Stimulated activated CD8-positive, alpha-beta memory T cell treated with anti-CD3 and anti-CD28 coated beads, Interleukin-7, amount 100 ng/mL, for 48 hours (primary cell): ENCODE data around the gene ING4.
A peak's percentile ranks its signal among the peaks of the same experiment; 100 is the strongest.
"Not testable (repeated sequence)": the region's sequence is repeated elsewhere in the genome, so short reads cannot be mapped to it uniquely, and the experiment has no call there.

Experiments
- DNase-seq, 2 donors: peaks; one replicate each; pipeline ENCODE4 v3.0.0-alpha.2; 2020; ENCODE audit warnings: low read depth in 1 of 2; ENCODE audit errors: extremely low read depth in 1 of 2

Gene ING4

GRCh38 chr12:6662906-6663742 is at the start of gene ING4:
TSS of gene ING4 (minus strand) at chr12:6663119. CDS start at chr12:6663101, 18 bp downstream.
- DNase-seq: peak; percentile 89 to 96

GRCh38 chr12:6708960-6709394 is 46.1 kb upstream of the ING4 start:
- no peak for DNase-seq

DNA sequence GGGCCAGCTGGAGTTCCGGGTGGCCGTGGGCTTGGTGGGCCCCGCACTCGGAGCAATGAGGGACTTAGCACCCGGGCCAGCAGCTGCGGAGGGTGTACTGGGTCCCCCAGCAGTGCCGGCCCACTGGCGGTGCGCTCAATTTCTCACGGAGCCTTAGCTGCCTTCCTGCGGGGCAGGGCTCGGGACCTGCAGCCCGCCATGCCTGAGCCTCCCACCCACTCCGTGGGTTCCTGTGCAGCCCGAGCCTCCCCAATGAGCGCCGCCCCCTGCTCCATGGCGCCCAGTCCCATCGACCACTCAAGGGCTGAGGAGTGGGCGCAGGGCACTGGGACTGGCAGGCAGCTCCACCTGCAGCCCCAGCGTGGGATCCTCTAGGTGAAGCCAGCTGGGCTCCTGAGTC is 45.4 kb upstream of the ING4 start:
- not testable (repeated sequence) for DNase-seq

- no peak for DNase-seq
Measured at GRCh38 chr12:6703631-6704030, 40.7 kb upstream of the ING4 start.

DNA sequence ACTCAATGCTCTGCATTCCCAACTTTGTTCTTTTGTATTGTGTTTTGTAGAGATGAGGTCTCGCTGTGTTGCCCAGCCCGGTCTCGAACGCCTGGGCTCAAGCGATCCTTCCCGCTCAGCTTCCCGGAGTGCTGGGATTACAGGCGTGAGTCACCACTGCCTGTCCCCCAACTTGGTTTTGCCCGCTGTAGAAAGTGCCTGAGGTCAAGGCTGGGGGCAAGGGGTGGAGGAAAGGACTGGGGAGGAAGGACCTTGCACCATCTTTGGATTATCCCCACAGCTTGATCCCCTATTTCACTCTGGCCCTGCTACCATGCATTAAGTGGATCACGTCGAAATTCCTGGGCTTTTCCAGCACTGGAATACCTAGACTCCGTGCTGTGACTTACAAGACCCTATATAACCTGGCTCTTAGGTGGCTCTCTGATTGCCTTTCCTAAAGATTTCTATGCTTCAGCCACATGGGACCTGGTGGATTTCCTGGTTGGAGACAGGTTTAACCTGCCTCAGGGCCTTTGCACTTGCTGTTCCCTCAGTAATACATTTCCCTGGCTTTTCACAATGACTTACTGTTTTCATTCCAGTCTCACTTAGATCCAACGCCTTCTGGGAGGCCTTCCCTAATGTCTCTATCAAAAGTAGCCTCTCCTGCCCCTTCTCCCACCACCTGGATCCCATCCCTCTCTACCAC is 38.3 kb upstream of the ING4 start:
- DNase-seq: no peak

DNA sequence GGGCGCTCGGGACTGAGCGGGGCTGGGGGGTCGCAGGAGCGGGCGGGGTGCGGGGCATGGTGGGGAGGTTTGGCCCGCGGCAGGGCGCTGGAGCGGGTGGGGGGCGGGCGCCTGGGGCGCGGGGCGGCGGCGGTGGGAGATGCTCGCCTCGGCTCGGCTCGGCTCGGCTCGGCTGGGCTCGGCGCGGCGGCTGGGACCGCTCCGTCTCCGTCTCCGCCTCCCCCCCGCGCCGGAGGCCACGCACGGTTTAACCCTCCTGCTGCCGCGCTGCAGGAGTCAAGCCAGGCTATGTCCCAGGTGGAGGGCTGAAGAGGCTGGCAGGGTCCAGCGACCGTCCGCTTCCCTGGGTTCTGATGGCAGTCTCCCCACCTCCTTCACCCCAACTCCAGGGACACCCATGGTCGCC is 37.7 kb upstream of the ING4 start, which contains the start of gene PIANP:
Gene PIANP, minus strand, starts transcription at position 170 of the 406 bp plus-strand sequence. CDS start 2,754 bp downstream, outside the sequence.
- no peak for DNase-seq

DNA sequence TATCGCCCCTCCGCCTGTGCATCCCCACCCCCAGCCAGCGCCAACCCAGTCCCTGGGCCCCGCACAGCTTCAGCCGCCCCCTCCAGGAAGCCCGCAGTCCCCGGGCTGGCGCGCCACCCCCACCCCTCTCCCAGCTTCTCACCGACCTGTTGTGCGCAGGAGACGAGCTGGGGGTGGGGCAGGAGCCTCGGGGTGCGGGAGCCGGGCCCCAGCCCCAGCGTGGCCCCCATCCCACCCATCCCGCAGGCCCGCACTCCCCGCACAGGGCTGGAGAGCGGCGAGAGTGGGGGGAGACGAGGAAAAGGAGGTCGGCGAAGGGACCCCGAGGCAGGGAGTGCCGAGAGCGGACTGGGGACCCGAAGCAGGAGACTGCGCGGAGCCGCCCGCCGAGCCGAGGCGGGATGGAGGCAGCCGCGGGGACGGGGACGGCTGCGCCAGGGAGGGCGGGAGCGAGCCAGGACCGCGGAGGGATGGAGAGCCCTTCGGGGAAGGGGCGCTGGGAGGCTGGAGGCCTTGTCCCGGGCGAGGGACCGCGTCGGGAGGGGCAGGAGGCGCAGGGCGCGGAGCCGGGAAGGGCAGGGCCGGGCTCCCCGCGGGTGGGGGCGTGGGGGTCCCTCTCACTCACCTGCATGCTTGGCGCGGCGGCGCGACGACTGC is 37.2 kb upstream of the ING4 start:
- DNase-seq: no peak

- no peak for DNase-seq
Measured at GRCh38 chr12:6699259-6699988, 36.5 kb upstream of the ING4 start.

DNA sequence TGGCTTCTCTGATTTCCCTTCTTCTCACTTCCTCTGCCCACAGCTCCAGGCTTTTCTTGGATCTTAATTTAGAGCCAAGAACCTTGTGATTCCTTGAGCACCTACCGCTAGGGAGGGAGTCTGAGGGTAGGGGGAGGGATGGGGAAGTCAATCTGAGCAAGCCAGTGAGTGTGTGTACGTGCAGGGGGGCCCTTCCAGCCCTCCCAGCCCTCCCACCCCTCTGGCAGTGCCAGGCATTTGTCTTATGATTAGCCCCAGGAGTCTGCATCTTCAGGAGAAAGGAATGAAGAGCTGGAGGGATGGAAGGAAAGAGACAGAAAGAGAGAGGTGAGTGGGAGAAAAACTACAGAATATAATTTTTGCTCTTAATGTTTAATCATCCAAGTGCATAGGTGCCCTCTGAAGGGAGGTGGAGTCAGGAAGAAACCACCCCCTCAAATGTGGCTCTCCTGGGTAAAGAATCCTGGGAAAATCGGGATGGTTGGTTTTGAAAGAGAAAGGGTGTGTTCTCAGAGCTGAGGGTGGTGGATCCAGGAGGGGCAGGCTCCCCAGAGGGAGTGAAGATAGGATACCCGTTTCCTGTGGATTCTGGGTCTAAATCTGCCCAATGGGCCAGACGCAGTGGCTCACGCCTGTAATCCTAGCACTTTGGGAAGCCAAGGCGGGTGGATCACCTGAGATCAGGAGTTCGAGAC is 35.6 kb upstream of the ING4 start:
- DNase-seq: no peak

DNA sequence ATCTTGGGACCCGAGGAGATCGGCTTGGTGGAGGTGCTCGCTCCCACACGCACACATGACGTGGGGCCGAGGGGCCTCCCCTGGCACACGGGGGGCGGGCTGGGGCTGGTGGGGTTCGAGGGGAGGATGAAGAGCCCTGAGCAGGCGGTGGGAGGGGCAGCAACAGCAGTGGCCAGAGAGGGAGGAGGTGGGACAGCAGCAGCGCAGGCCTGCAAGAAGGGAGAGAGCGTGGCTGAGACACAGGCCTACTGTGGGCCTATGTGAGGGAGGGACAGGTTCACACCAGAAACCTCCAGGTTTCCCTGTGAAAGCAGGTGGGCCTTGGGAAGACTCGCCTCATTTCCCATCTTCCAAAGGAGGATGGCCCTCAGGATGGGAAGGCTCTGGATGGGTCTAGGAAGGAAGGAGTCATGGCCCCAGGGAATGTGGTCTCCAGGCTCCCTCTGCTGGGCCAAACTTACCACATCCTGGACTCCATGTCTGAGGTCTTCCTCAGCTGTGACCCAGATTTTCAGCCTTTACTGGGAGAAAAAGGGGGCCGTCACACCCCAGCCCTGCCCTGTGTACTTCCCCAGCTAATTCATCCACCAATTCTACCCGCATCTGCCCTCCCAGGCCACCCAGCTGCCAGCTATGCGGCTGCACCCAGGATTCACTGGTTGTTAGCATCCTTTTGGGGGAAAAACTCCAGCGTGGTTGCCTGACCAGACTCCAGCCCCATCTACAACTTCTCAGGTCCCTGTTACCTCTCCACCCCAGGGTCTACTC is 34.8 kb upstream of the ING4 start:
- no peak for DNase-seq

DNA sequence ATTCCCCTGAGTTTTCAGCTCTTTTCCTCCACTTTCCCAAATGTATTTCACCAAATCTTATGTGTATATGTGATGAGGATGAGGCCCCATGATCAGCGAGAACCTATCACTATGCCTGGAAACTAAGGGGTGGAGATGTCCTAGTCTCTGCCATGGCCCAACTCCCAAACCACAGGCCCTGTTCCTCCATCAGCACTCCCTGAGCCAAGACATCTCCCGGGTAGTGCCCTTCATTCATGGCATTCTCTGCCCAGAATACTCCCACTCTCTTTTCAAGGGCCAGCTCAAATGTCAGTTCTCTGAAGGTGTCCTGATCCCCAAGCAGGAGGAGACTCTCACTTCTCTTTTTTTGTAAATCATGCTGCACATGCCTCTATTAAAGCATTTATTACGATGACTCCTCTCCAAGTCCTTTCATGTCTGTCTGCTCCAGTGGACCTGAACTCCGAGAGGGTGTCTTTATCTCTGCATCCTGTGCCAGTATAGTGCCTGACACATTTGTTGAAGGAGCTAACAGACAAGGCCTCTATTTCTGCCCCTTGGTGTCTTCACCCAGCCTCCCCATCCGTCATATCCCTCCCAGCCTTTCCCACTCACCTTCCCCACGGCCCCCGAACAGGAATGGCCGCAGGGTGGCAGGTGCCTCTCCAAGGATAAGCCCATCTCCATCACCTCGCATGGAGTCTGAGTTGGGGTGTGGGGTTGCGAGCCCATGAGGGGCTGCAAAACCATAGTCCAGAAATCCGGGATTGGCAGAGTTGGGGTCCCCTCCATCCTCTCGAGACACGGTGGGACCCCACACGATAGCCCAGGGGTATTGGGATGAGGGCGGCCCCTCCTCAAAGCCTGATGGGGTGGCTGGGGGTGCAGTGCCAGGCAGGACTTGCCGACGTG is 34.0 kb upstream of the ING4 start:
- DNase-seq: no peak

GRCh38 chr12:6695313-6696045 is 32.6 kb upstream of the ING4 start:
- DNase-seq: no peak

GRCh38 chr12:6694701-6695100 is 31.8 kb upstream of the ING4 start:
- no peak for DNase-seq

- no peak for DNase-seq
Measured at GRCh38 chr12:6693832-6694355, 31.0 kb upstream of the ING4 start.

DNA sequence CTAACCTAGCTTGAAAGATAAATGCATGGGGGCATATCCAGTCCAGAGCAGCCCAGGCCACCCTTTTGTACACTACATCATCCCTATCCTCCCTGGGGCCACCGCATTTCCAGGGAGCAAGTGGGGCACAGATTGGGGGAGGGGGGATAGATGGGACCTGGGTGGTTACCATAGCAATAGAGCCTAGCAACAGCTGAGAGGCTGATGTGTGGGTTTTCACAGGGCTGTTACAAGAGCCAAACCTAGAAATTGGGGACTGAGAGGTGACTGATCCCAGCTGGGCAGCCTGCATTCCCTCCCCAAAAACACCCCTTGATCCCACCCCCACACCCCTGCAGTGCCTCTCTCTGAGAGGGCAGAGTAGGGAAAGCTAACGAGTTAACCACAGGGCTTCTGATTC is 30.0 kb upstream of the ING4 start:
- no peak for DNase-seq

DNA sequence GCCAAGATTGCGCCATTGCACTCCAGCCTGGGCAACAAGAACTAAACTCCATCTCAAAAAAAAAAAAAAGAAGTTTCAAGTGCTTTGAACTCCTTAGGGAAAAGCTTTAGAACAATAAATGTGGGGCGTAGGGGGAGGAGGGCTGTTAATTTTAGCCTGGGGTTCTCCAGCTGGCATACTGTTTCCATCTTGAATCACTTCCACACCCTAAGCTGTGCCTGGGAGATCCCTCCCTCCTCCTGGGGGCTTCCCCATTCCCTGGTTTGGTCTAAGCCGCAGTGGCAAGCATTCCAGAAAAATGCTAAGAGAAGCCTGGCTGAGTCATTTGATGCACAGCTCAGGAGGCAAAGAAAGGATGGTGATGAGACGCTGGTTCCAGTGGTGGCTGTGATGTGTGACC is 28.6 kb upstream of the ING4 start:
- no peak for DNase-seq

DNA sequence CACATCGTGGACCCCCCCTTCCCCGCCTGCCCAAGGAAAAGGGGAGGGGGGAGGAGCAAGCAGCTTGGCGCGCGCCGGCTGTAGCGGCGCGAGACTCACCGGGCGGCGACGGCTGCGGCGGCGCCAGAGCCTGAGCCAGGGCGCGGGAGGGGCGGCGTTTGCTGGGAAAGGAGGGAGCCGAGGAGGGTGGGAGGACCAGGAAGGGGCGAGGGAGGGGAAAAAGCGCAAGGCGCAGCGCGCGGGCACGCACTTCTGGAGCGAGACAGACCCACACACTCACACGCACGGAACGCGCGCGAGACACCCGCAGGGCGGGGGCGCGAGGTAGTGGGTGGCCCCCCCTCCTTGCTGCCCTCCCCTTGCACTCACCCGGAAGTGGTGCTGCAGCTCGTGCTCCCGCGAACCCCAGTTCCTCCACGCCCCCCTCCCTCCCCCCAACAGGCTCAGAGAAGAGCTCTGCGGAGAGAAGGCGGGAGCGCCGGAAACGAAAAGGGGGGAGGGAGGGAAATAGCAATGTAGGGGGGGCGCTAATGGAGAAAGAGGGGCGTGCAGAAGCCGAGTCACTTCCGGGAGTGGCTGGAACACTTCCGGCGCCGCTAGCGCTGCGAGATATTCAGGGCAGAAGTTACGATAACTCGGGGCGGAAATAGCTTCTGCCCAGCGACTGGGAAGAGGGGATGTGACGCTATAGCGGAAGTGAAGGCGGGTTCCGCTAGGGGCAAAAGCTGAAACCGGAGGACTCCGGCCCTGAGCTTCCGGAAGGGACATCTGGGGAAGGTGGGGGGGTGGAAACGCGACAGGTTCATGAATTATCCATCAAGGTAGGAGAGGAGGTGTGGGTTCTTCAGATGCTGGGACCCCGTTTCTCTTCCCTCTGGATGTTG is 26.3 kb upstream of the ING4 start, which contains the start of gene ZNF384:
Gene ZNF384, minus strand, starts transcription at position 377 of the 884 bp plus-strand sequence. CDS start 9,855 bp downstream, outside the sequence.
- peak; percentile 86 to 96 for DNase-seq
